ENCODE results near the gene ITGA11.

ITGA11 gene

DNA sequence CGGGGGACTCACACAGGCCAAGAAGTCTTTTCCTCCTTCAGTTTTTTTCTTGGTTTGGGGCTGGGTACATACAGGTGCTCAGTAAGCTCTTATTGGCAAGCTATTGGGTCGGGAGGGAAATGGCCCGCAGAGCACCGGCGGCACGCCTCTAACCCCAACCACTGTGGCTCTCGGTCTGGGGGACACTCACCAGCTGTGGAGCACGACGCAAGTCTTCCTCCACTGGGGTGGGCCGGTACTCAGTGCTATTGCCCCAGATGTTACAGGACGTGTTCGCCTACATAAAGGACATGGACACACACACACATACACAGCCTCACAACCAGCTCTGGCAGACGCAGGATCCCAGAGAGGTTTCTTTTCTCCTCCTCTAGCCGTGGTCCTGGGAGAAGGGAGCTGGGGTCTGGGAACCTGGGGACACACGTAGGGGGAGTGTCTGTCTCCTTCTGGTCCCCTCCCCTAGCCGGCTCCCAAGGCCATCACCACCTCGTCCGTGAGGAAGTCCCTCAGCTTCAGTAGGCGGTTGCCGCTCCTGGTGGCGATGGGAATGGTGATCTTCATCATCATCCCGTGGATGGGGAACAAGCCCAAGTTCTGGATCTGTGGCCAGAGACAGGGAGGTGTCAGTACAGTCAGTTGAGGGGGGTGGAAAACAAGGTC lies 121.0 kb downstream of the ITGA11 start:
- no peak for DNase-seq (ENCODE audit: low read depth in 2 of 2)

DNA sequence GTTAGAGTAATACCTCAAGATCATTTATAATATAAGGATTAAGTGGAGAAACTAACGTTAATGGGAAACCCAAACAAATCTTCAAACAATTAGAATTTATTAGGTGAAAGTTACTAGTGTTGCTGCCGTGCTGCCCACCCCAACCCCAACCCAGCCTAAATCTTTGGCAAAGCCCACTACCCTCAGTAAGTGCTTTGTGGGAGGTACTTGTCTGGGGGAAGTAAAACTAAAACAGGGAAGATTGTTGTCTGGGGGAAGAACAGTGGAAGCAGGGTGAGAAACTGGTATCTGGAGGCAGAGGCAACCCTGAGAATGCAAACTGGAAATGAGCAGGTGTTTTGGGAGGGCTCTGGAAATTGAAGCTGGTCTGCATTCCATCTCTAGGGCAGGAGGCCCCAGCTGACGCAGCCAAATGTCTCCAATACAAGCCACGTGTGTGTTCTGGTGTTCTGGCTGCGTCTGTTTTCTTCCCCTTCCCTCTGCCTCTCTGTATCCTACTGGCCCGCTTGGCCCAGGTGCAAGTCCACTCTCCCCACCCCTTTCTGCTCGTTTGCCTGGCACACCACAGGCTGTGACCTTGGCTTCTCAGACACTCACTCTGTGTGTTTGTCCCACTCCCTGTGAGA lies 121.7 kb downstream of the ITGA11 start:
- DNase-seq (ENCODE audit: low read depth in 2 of 2) = no peak

DNA sequence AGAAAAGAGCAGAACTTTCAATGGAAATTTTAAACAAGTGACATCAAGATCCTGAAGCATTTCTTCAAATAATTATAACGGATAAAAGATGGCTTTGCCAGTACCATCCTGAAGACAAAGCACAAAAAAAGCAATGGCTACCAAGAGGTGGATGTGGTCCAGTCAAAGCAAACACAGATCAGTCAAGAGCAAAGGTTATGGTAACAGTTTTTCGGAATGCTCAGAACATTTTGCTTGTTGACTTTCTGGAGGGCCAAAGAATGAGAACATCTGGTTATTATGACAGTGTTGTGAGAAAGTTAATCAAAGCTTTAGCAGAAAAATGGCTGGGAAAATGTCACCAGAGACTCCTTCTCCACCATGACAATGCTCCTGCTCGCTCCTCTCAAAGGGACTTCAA lies 122.9 kb downstream of the ITGA11 start:
- no peak for DNase-seq (ENCODE audit: low read depth in 2 of 2)

DNA sequence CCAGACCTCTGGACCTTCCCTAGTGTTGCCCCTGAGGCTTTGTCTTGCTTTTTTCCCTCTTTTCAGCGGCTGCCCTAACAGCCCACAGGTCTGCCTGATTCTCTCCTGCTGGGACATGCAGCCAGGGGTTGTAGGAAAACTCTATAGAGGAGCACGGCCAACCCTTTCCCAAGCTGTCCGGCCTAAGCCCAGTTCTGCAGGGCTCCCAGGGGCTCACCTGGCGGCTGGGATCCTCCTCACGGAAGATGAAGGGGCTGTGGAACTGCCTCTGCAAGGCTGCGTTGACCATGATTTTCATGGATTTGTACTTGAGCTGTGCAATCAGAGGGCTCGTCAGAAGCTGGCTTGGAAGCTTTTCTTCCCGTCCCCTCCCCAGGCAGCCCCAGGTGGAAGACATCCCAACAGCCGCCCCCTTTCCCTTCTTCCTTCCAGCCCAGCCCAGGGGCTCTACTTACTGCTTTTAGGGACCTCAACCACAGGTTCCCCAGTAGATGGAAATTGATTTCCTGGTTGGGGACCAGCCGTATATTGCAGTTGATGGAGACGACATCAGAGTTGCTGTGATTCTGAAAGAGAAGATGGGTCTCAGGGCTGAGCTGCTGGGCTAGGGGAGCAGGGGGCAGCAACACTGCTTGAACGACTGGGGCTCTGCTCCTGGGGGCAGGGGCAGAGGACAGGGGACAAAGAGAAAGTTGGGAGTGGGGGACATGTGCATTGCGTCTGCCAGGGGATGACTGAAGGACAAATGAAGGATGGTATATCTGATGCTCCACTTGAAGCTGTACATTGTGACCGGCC lies 124.6 kb downstream of the ITGA11 start:
- no peak for DNase-seq (ENCODE audit: low read depth in 2 of 2)

DNA sequence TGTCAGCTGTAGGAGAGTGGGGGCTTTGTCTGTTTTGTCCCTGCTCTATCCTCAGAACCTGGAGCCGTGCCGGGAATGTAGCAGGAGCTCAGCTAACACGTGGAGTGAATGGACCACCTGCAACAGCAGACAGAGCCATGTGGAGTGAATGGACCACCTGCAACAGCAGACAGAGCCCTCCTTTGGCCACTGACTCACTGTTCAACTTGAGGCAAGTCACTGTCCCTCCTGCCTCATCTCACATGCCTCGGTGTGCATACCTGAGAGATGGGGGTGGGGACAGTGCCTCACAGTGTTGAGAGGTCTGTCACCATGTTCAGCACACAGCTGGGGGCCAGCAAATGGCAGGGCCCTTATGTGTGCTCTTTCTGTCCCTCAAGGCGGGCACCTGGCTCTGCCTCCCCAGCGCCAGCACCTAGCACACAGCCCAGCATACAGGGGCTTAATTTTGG lies 126.5 kb downstream of the ITGA11 start:
- no peak for DNase-seq (ENCODE audit: low read depth in 2 of 2)

DNA sequence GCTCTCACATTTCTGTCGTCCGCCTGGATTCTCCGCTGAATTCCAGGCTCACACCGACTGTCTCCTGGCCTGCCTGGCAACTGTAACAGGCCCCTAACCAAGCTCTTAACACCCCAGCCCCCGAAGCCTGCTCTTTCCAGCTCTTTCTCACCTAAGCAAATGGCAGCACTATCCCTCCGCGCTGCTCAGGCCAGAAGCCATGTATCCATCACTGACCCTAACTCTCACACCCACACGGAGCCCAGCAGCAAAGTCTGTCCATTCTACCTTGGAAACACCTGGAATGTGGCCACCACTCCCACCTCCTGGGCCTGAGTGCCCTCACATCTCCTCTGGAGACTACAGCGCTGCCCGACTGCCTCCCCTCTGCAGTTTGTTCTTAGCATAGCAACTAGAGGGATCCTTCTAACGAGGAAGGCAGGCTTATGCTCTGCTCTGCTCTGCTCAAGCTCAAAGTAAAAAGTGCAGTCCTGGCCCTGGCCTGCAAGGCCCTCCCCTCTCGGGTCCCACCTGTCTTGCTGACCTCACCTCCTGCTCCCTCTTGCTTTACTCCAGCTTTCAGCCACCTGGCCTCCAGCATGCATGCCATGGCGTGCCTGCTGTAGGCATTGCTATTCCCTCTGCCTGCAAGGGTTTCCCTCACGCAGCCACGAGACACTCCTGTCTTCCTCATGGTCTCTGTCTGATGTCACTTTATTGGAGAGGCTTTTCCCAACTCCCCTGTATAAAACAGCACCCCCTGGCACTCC lies 127.2 kb downstream of the ITGA11 start:
- DNase-seq (ENCODE audit: low read depth in 2 of 2) = no peak

DNA sequence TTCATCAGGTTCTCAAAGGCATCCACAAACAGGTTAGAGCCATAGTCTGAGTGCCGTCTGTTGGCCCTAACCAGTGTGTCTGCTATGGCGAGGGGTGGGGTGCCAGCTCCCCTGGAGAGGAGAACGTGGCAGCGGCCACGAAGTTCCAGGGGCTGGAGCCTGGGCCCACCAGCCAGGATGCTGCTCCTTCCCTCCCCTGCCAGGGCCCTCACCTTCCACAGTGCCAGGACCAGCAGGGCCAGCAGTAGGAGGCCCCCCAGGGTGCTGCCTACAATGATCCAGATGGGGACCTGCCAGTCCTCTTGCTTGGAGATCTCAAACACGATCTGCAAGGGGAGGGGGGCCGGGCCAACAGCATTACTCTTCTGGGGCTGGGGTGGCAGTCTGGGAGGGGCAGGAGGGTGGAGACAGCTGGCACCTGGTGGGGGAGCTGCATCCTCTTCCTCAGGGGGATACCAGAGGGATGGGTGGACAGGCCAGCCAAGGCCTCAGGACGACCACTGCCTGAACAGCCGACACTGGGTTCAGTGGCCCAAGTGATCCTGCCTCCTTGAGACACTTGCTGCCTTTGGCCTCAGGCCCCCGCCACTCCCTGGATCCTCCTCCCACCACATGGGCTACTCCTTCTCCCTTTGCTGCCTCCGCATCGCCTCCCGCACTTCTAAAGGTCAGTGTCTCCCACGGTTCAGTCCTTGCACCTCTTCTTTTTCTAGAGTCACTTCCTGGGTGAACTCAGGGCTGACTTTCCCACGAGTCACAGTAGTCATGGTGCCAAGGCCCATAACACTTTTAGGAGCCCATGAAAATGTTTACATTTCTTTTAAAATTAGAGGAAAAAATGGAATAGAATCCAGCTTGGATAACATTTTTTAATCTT lies 128.2 kb downstream of the ITGA11 start:
- DNase-seq (ENCODE audit: low read depth in 2 of 2) = no peak

DNA sequence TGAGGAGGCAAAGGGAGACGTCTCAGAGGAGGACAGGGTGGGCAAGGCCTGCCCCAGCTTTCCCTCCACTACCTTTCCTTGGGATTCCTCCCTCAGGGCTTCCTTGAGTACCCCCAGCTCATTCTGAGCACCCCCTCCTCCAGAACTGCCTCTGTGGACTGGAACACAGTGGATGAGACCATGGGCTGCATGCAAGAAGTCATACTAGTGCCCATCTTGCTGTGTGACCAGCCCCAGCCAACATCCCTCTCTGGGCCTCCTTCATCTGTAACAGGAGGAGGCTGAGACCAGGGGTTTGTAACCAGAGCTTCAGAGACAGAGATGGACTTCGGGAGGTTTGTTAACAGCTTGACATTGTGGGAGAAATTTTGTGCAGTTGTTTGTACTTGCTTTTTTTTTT lies 128.8 kb downstream of the ITGA11 start:
- DNase-seq (ENCODE audit: low read depth in 2 of 2) = no peak

DNA sequence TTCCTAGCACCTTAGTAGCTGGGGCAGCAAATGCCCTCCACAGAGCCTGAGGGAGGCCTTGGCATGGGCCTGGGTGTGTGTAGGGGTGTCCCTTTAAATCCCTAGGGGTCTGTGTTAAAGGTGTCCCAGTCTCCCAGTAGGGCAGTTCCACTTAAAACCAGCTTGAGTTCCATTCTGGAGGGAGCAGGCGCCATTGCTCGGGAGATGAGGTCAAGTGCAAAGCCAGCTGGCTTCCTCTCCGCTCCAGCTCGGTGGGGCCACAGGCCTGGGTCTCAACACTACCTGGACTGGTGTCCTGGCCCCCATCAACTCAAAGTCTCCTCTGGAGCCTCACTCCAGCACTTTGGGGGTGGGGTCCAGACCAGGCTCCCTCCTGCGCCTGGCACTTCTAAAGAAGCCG lies 129.2 kb downstream of the ITGA11 start:
- no peak for DNase-seq (ENCODE audit: low read depth in 2 of 2)

DNA sequence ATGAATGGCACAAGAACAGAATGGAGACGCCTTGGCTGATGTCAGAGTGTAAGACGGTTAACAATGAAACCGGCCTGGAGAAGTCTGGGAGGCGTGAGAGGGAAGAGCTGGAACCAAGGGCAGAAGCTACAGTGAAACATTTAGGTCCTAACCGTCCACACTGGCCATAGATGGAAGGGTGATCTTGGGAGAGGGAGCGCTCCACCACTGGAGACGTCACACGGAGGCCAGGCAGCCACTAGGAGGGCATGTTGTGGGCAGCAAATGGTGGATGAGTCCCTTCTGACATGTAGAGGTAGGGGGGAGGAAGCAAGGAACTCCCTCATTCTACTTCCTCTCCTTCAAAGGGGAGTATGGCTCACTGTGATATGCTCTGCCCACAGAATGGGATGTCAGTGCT lies 130.7 kb downstream of the ITGA11 start:
- DNase-seq (ENCODE audit: low read depth in 2 of 2) = no peak

DNA sequence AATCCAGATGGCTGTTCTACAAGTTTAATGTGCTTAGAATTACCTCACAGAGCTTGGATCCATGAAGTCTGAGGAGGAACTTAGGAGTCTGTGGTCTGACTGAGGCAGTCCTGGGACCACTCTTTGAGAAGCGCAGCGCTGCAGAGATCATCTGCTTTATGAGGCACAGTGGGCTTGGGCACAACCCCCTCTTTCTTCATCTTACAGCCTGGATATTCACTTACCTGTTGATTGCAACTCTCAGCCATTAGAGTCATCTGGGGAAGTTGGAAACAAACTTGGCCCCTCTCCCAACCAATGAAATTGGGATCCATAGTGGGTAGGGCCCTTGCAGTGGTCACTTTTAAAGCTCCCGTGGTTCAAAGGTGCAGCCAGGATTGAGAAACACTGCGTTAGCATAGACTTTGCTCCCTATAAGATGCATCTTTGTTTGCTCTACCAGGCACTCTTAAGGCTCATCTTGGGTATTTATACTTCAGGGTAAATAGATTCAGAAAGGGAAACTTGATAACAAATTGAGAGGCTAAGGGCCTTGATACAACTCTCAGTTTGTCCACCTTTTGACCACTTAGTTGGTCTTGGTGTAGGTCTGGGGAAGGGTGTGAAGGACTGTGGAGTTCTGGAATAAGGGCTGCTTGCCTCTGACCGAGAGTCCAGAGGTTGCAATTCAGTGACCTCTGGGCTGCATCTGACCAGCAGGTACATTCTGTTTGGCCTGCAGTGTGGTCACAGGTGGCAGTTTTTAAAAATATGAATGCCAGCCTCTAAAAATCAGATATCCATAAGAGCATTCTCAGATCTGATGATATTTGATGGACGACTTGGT lies 131.6 kb downstream of the ITGA11 start:
- DNase-seq (ENCODE audit: low read depth in 2 of 2) = no peak

DNA sequence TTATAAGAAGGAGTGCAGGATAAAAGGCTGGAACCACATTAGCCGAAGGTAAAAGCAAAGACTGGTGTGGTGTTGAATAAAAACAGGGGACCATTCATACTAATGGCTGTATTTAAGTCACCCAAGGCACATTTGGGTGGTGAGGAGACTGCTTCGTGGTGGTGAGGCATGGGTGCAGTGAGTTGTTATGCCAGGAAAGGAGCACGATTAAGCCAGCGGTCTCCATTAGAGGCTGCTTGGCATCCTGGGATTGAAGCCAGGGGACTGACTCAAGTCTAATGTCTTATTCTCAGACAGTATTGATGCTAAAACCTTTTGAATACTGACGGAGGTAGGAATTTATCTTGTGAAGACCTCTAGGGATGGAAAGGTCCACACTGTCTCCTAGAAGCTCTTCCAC lies 132.5 kb downstream of the ITGA11 start:
- DNase-seq (ENCODE audit: low read depth in 2 of 2) = no peak

DNA sequence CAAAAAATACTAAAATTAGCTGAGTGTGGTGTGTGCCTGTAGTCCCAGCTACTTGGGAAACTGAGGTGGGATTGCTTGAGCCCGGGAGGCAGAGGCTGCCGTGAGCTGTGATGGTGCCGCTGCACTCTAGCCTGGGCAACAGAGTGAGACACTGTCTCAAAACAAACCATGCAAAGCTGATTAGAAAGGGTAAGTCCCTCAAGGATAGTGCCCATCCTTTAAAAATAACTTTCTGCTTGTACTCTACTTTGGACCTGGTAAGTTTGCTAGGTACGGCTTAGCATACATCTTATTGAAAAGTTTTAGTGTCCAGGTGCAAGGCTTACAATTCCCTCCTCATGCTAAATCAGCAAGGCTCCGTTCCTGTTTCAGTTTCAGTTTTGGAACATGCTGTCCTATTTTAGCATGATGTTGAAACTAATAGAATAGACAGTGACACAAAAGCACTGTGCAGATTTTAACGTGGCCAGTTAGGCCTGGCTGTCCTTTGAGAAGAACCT lies 133.0 kb downstream of the ITGA11 start:
- peak in 1 of 2 donors; percentile 12 for DNase-seq (ENCODE audit: low read depth in 2 of 2)

DNA sequence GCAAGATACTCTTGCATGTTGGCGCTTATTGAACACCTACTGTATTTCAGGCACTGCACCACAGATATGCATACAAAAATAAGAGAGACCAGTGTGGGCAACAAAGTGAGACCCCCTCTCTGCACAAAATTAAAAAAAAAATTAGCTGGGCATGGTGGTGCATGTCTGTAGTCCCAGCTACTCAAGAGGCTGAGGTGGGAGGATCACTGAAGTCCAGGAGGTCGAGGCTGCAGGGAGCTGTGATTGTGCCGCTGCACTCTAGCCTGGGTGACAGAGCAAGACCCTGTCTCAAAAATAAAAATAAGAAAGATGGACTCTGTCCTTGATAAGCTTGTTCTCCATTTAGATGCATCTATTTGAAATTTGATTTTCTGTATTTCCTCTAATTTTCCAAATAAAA lies 133.6 kb downstream of the ITGA11 start:
- DNase-seq (ENCODE audit: low read depth in 2 of 2) = no peak

DNA sequence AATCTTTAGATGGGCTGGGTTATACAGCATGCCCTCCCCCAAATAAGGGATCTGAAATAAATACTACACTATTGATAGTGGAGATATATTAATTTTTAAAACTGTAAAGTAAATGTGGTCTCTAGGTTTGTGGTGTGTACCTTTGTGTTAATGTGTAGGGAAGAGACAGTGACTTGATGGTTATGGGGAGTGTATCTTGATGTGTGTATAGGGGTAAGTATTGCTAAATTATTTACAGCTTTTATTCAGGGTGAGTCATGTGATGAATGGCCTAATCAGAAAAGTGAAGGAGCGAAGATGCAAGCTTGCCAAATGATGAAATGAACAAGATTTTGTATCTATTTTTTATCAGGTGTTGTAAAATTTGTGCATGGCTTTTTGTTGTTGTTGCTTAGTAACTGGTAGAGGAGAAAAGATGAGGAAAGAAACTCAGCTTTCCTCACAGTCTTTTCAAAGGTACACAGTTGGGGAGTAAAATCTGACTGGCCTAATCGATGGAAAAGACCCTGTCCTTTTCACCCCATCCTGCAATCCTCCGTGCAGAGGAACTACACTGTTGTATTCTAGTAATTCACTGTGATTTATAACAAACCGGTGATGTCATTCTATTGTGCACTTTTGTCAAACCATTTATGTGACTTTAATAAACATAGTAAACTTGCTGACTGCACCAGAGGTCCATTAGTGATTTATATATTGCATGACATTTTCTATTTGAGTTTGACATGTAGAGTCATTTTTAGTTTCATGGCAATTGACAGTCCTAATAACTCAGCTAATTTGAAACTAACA lies 136.8 kb downstream of the ITGA11 start:
- no peak for DNase-seq (ENCODE audit: low read depth in 2 of 2)

DNA sequence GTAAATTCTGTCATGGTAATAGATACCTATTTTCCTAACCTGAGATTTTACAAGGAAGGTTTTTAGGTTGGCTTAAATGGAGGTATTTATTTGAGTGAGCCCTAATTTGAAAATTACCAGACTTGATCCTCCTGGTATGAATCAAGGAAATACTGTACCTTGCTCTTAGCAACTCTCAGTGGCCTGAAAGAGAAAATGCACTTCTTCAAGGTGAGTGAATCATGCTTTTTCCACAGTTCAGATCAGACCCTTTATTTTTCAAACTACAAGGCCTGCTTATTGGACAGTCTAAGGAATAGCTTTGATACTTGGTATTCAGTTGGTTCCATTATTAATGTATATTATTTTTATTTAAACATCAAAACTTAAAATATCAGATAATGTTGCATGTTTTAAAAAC lies 139.0 kb downstream of the ITGA11 start:
- no peak for DNase-seq (ENCODE audit: low read depth in 2 of 2)

DNA sequence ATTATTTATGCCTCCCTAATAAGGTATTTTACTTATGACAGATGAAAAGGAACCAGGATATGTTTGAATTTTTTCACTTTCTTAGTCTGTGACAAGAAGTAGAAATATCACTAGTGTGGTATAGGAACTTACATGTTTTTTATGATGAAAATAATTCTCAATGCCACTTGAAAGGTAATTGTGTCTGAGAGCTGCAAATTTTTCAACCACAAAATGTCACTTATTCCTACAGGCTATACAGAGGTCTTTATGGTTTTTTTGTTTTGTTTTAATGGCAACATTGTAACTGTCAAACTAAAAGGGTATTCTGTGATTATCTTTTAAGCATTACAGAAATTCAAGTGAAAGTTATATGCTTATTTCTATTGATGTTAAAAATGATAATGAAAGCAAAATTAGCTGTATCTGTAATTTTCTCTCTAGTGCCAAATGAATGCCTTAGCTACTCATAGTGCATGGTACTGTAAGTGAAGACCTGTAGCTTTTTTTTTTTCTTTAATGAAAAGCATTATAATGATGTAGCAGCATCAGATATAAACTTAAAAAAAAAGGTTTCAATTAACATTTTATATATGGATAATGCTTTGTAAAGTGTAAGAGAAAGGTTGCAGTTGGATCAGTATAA lies 139.7 kb downstream of the ITGA11 start:
- DNase-seq (ENCODE audit: low read depth in 2 of 2) = no peak

DNA sequence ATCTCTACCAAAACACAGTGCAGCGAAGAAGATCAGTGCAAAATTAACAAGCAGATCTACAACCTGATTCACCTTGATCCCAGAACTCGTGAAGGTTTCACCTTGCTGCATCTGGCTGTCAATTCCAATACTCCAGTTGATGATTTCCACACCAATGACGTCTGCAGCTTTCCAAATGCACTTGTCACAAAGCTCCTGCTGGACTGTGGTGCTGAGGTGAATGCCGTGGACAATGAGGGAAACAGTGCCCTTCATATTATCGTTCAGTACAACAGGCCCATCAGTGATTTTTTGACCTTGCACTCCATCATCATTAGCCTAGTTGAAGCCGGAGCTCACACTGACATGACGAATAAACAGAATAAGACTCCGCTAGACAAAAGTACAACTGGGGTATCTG lies 141.2 kb downstream of the ITGA11 start:
- DNase-seq (ENCODE audit: low read depth in 2 of 2) = no peak
